NCI-H146 (cell line): ENCODE data around the gene NRGN.
"Not testable (repeated sequence)": the region's sequence is repeated elsewhere in the genome, so short reads cannot be mapped to it uniquely, and the experiment has no call there.

Experiments
- DNase-seq: peaks from one replicate; lab custom pipeline; 2025; lab: John Stamatoyannopoulos, UW

Gene NRGN

DNA sequence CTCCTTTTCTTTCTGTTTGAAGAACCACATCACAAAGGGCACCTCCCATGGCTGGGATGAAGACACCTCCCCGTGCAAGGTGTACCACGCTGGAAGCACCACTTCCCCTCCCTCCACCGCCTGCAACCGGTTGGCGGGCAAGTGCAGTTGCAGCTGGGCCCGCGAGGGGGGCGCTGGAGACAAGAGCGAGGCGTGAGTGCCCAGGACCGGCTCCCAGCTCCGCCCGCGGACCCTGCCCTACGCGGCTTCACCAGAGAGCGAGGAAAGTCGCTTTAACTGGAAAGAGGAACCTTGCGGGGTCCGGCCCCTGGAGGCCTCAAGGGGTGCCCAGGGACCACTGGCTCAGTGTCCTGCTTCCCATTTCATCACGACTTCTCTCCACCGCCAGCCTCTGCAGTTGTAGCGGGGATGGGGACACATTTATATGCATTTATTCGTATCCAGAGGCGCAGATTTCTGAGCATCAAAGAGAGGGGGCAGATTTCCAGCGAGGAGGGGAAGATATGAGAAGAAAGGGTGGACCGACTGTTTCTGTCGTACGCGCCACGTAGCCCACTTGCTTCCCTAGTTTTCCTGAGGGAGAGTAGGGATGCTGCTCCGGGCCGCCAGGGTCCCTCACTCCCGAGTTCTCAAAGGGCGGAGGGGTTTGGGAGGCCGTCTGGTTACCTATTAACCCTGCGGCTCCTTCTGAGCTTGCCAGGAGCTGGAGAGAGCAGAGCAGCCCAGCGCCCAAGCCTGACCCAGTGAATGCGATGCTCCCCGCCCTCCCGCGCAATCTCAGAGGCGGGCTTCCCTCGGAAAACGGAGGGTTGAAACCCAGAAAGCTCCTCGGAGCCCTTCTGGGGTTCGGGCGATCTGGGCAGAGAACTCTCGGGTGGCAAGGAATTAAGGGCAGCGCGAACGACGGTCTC is 18.9 kb downstream of the NRGN start:
- DNase-seq = peak; percentile 80

DNA sequence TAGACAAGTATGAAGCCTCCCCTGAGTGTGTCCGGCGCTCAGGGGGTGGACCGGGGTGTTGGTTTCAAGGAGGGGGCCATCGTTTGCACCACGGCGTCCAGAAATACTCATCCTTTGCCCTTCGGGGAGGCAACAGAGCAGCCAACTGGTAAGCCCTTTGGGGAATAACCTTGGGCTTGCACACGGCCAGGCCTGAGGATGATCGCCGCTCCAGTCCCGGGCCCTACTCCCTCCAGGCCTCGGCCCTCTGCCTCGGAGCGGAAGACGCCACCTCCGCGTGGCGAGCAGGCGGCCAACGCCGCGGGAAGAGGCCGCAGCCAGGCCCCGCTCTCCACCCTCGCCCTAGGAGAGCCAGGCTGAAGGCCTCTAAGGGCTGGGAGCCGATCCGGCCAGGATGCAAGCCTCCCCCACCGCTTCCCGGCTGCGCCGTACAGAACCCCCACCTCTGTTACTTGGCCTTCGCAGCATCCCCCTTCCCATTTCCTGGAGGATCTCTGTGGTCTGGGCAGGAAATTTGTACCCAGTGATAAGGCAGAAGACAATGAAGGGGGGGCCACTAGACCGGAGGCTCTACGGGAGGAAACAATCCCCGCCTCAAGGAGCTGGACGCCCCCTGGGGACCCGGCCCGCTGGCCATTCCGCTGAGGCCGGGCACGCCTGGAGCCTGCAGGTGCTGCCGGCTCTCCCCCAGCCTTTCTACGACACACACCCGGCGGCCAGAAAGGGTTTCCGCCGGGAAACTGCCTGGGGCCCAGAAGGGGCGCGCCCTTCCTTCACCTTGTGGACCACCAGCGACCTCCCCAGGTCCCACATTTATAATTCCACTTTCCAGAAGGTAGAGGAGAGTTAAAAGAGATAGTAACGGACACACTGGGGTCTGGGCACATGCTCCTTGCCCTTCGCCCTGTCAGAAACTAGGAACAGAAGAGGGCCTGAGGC is 19.8 kb downstream of the NRGN start:
- no peak for DNase-seq

DNA sequence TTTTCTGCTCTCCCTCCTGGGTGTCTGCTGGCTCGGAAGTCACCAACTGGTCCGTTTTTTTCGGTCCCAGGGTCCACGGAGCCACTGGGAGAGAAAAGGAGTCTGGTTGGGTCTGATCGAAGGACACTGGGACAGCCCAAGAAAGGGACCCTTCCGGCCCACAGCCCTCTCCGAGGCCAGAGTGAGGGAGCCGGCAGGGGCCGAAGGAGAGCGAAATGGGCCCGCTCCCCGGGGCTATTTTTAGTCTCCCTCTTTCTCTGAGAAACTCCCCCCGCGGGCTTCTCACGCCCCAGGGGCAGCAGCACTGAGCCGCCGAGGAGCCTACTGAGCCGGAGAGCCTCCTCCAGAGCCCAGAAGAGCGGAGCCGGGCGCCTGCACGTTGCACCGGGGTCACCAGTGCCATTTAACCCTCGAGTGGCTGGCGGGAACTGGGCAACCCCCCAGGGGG is 20.5 kb downstream of the NRGN start:
- no peak for DNase-seq

DNA sequence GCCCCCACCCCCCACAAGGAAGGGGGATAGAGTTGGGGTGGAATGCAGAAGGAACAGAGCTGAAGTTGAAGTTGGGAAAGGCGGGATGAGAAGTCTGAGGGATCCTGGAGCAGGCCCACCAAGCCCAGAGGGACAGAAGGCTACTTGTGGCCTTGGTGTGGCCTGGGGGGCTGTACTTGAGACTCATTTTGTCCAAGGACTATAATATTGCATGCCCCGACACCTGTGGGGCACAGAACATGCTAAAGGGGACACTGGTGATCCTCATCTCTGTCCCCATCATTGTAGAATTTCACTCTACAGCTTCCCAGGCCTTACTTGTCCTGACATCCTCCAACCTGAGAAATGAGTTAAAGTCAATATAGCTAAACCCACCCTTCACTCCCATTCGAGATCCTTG is 21.1 kb downstream of the NRGN start:
- no peak for DNase-seq

DNA sequence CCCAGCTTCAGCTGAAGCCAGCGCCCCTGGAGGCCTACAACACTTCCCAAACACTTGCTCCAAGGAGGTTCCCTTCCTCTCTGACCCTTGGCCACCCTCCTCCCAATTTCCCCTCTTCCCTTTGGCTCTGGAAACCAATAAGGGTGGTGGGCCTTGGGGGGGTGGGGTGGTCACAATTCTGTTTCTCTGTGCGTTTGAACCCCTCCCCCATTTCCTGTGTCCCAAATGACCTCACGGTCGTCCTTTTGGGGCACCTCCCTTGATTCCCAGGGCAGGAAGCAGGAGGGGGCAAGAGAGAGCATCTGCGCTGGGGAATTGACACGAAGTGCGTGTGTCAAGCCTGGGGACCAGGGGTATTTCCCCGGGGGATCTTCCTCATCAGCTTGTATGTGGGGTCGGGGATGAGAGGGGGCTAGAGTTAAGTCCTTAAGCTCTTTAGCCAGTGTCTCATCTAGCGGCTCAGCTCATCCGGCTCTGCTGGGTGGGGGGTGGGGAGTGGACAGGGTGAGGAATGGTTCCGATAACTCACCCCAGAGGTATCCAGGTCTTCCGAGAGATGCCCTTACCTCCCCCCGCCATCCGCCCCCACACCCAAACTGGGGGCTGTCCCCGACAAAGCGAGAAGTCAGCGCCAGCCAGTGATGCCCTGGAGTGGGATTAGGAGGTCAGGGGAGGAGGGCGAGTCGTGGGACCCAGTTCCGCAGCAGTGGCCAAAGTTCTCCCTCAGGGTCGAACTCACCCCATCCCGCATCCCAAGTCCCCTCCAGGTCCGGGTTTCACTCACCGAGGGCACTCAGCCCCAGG is 21.8 kb downstream of the NRGN start:
- no peak for DNase-seq

DNA sequence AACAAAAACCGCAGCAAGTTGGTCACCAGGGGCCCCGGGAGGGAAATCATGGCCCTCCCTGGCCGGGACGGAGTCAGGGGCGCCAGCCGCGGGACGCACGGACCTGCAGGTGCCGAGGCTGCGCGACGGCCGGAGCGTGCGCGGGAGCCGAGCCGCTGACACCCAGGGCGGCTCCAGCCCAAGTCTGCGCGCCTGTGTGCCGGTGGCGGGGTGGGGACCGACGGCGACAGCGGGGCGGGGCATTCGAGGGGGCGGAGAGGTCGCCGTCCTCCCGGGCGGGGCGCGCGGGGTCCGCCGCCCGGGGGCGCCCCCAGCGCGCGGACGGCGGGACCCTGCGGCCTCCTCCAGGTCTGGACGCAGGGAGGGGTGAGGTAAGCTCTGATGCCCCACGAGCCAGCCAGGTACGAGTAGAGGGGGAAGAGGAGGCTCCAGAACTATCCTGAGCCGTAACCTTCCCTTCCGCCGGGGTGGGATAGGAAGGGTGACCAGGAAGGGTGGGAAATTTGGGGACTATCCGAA is 22.4 kb downstream of the NRGN start, which contains the start of gene ESAM:
ESAM (minus strand) TSS at position 186 of the 519 bp plus-strand sequence; CDS start at position 50, 136 bp downstream.
- peak; percentile 46 for DNase-seq

DNA sequence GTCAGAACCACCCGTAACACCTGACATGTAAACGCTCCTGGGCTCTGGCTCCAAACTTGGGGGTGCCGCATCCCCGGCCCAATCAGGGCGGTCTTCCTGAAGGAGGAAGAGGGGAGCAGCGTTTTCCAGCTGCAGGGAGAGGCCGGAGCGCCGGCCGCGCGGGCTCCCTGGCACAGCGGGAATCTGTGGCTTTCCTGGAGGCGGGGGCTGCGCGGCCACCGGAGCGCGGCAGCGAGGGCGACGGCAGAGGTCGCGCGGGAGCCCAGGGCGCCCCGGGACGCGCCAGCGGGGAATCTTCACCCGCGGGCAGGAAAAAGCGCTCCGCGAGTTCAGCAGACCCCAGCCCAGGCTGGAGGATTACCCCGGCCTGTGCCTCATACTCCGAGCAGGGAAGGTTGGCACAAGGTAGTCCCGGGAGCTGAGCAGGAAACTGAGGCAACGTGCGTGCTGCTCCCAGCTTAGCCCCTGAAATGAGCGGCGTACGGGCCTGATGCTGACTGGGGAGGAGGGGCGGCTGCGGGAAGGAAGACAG is 22.9 kb downstream of the NRGN start:
- DNase-seq = peak; percentile 37

DNA sequence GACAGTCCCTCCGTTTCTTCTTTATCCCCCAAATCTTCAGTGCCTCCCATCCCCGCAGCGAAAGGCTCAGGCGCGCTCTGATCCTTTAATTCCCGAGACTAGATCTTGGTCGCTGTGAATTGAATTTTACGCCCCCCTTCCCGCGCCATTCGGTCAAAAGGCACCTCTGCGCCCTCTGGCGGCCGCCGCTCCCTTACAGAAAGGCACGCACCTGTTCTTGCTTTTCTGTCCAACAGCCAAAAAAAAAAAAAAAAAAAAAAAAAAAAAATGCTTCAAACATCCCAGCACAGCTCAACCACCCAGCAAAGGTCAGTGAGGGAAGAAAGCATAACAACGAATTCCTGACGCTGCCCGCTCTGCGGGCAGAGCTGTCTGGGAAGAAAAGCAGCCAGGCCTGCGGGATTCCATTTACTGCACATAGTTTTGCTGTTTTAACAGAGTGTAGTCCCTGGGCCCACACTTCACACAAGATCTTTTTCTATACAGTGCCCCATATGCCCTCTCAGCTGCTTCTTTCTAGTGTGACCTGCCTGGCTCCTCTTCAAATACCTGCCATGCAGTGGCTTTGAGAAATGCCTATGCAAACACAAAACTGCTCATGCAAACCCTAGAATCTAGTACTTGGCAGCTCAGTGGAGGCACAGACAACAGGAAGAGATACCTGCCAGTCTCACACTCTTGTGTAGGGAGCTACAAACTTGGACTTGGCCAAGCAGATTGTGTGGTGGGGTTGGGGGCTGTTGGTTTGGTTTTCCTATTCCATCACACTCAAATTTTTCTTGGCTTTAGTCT is 23.6 kb downstream of the NRGN start:
- DNase-seq = peak; percentile 81

DNA sequence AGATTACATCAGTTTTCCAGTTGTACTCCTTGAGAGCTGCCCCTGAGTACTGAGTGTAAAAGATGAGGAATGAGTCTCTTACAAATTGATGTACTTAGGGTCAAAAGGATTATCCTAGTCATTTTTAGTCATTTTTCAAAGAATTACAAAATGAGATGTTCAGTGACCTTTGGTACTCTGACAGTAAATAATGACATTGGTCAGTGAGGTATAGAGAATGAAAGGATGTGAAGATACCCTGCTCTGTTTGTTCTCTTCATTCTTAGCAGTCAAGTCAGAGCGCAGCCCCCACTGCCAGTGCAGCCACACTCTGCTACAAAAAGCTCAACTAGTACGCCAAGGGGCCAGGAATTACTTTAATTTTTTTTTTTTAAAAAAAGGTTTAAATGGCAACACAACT is 26.4 kb downstream of the NRGN start:
- DNase-seq = no peak

DNA sequence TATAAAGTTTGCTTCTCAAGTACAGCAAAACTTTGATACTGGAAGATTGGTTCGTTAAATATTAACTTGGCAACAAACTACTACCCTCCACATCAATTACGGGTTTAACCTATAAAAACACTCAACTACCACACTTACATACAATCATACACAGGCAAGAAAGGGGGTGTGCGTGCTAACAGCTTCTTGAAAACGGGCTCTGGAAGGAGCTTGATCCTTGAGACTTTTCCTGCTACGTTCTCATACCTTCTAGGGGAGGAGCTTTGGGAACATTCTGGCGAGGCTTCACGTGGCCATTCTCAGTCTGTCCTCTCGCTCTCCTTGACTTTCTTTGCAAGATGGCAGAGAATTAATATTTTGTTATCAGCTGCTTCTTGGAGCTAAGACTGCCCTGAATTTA is 29.2 kb downstream of the NRGN start:
- DNase-seq = no peak

DNA sequence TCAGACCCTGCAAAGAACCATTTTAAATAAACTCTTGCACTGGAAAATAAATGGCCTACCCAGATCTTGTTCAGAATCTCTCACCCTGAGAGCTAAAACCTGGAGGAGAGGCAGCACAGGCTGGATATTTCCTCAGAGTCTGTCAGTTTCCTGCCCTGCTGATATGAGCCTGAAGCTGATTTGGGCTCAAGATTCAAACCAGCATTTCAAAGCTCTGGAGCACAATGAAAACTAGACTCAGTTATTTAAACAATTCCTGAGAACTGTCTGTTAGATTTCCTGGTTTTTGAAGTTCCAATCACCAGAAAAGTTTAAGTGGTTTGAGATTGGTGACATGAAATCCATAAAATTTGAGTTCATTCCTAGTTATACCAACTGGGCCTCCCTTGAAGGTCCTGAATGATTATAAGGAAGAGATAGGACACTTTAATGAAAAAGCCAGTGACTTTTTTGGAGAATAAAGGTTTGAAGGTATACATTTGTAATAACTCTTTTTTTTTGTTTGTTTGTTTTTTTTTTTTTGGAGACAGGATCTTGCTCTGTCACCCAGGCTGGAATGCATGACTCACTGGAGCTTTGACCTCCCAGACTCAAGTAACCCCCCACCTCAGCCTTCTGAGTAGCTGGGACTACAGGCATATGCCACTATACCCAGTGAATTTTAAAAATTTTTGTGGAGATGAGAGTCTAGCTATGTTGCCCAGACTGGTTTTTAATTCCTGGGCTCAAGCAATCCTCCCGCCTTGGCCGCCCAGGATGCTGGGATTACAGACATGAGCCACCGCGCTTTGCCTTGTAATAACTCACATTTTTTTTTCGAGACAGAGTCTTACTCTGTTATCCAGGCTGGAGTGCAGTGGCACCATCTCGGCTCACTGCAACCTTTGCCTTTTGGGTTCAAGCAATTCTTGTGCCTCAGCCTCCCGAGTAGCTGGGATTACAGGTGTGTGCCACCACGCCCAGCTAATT is 30.3 kb downstream of the NRGN start:
- DNase-seq = no peak

DNA sequence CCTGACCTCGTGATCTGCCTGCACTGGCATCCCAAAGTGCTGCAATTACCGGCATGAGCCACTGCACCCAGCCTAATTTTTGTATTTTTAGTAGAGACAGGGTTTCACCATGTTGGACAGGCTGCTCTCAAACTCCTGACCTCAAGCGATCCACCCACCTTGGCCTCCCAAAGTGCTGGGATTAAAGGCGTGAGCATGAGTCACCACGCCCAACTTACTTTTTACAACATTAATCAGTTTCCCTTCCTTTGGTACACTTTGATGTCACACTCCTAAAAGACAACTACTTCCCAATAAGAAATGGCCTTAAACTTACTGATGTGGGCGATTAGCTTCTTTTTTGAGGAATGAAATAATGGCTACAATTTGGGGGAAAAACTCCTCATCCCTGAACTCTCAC is 31.2 kb downstream of the NRGN start:
- DNase-seq = not testable (repeated sequence)

DNA sequence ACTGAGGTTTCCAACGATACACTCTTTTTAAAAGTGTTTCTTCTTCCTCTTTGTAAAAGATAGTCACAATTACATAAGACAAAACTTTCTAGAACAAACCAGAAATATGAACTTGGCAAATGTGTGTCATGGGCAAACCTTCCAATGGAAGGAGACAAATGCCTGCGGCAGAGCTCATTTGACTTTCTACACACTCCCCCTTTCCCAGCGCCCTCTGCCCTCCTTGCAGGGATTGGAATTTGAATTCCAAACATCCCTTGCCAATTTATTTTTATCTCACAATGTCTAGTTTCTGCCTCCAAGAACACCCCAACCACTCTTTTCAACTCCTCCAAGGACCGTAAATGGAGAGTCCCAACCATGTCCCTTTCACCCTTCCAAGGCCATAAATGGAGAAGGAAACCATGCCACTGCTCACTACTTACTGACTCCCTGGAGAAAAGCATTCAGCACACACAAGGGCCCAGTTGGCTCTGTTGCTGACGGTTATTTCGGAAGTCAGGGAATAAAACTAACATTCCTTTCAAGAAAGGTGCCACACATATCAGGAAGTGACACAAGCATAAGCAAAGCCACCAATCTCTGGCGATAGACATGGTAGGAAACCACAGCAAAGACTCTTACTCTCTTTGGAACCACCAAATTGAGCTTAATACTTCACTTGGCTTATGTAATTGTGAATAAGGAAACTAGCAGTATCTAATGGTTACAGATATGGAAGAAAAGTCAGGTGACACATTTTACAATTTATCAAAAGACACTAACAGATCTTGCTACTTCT is 37.3 kb downstream of the NRGN start:
- no peak for DNase-seq

DNA sequence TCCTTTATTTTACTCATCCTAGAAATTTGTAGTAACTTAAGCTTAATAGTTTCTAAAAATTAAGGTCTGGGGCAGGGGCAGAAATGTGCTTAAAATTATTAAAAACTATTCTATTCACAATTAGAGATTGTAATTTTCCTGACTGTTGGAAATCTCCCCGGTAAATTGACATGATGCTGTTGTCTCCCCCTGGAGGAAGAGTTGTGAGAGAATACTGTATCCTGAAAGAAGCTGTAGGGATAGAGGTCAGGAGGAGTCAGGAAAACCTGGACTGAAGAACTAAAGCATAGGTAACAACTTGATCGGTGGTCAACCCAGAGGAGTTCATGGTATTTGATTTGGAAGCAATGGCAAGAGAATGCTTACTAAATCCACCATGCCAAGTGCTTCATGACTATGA is 38.5 kb downstream of the NRGN start:
- no peak for DNase-seq

DNA sequence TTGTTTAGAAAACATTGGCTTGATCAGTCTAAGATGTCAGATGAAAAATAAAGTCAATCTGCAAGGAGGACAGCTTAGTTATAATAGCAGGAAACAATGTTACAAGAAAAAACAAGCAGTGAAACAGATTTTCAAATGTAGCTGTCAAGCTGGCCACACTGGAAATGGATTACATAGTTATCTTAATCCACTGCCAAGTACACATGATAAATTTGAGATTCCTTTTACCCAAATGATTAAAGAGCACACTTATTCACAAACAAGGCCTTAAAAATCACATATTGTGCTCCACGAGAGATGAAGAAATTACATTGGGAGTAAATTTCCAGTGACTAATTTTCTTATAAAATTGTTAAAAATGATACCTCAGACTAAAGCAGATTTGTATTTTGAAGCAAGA is 39.8 kb downstream of the NRGN start:
- DNase-seq = no peak

DNA sequence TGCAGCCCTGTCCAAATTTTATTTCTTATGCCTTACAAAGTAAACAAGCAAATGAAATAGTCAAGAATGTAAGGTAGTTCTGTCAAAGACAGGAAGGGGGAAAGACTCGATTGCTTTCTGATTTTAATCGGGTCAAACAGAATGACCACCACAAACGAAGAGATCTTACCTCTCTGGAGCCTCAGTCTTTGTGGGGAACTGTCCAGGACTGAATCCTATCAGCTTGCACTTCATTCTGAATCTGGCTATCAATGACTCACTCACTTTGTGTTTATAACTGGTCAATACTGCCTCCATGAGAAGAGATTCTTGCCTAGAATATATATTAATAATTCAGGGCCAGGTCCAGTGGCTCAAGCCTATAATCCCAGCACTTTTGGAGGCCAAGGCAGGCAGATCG is 43.3 kb downstream of the NRGN start:
- DNase-seq = no peak

DNA sequence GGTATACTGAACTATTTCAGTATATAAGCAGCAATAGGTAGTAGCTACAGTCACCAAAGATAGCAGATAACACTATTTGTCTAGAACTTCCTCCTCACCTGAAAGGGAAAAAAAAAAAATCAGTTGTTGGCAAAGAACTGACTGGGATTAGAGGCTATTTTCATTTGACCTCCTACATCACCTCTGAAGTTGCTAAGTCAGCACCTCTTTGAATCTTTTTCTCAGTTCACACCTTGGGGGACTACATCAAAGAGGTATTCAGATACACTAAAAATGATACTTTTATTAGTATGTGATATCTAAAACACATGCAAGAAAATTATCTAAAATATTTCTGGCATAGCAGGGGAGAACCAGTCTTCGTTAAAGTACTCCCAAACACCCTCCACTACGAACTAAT is 44.3 kb downstream of the NRGN start:
- no peak for DNase-seq

DNA sequence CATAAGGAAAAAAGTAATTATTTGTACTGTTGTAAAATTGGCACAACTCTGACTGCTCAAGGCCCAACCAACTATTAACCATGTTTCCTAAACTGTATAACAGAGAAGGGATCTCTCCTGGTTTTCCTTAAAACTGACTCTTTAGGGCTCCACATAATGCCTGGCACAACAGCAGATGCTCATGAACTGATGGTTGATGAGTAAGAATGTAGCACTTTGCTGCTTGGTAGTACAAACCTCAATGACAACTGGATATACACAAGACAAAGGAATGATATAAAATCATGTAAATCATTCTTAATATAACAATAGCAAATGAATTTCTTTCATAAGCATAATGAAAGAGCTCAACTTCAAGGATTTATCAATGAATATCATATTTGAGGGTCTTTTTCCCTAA is 48.8 kb downstream of the NRGN start:
- DNase-seq = no peak
